H1 (cell line): ENCODE results near the gene ISOC2. TPM values are rescaled to one million over a fixed set of nuclear protein-coding genes. Genes with fewer than 3 reads are reported as not detected.
A peak's percentile ranks its signal among the peaks of the same experiment; 100 is the strongest.

ENCODE experiments used
- CTCF ChIA-PET: fragments of 300-600 bp; sonication (Branson Sonifier 250); formaldehyde crosslinking; loops from one replicate; lab custom pipeline; 2021; ENCODE audit not compliant: partially characterized antibody; lab: Charles Lee
- POLR2A ChIA-PET: fragments of 300-600 bp; sonication (Branson Sonifier 250); formaldehyde crosslinking; loops from one replicate; lab custom pipeline; 2021; ENCODE audit warnings: inconsistent platforms; ENCODE audit not compliant: partially characterized antibody; lab: Charles Lee
- DNase-seq, 2 experiments: peaks; one replicate each; pipeline versions ENCODE4 v3.0.0 to v3.0.0-alpha.2; 2010 to 2022; ENCODE audit warnings: low spot score in 2 of 2, low read depth in 1 of 2, mixed read lengths in 1 of 2
- FAIRE-seq: peaks from 2 replicates; lab custom pipeline; 2011; peaks lifted over from hg19 to GRCh38; lab: Jason Lieb, UNC
- H2AFZ ChIP-seq: 2 replicates; pipeline ENCODE4 v1.8.1; 2012; ENCODE audit warnings: low read length, inconsistent platforms
- H2AK5ac ChIP-seq: 2 replicates; pipeline ENCODE4 v1.6.1; 2013; ENCODE audit warnings: low read depth, low read length
- H2BK120ac ChIP-seq: replicated peaks from 2 replicates; pipeline ENCODE3; 2013; ENCODE audit warnings: low read depth, low read length, inconsistent platforms
- H2BK12ac ChIP-seq: 2 replicates; pipeline ENCODE4 v1.6.1; 2013; ENCODE audit warnings: low read depth, low read length
- H2BK15ac ChIP-seq: 2 replicates; pipeline ENCODE4 v1.6.1; 2013; ENCODE audit warnings: low read length
- H2BK20ac ChIP-seq: 2 replicates; pipeline ENCODE4 v1.6.1; 2013; ENCODE audit warnings: low read length
- H2BK5ac ChIP-seq: 2 replicates; pipeline ENCODE4 v1.6.1; 2013; ENCODE audit warnings: low read depth, low read length
- H3K14ac ChIP-seq: 2 replicates; pipeline ENCODE4 v1.6.1; 2013; ENCODE audit warnings: inconsistent platforms; ENCODE audit not compliant: insufficient read length
- H3K18ac ChIP-seq: 2 replicates; pipeline ENCODE4 v1.6.1; 2013; ENCODE audit warnings: low read length; ENCODE audit errors: extremely low read depth
- H3K23ac ChIP-seq: 2 replicates; pipeline ENCODE4 v1.6.1; 2013; ENCODE audit warnings: inconsistent platforms; ENCODE audit not compliant: insufficient read length
- H3K23me2 ChIP-seq: 2 replicates; pipeline ENCODE4 v1.6.1; 2013; ENCODE audit warnings: low read depth, low read length
- H3K27ac ChIP-seq: 2 replicates; pipeline ENCODE4 v1.6.1; 2011; ENCODE audit warnings: low read depth, low read length, inconsistent platforms
- H3K27me3 ChIP-seq, 4 experiments: replicated peaks in 1 of 4; 1 replicate in 1 of 4; 2 replicates in 3 of 4; pipeline versions ENCODE4 v1.6.1 to v1.8.1; 2011 to 2013; ENCODE audit warnings: low read length in 3 of 4, mild to moderate bottlenecking in 3 of 4, inconsistent platforms in 2 of 4, mixed read lengths in 2 of 4, moderate library complexity in 1 of 4; ENCODE audit not compliant: control insufficient read depth in 3 of 4, insufficient read depth in 3 of 4; ENCODE audit errors: extremely low read depth in 1 of 4
- H3K36me3 ChIP-seq, 4 experiments: 2 replicates each; pipeline versions ENCODE4 v1.6.1 to v1.8.1; 2011 to 2013; ENCODE audit warnings: mild to moderate bottlenecking in 4 of 4, low read length in 3 of 4, moderate library complexity in 2 of 4, control low read depth in 1 of 4, inconsistent platforms in 1 of 4; ENCODE audit not compliant: insufficient read depth in 4 of 4, control insufficient read depth in 2 of 4
- H3K4ac ChIP-seq: replicated peaks from 2 replicates; pipeline ENCODE3; 2013; ENCODE audit warnings: low read length, low read depth, mixed read lengths, inconsistent platforms; ENCODE audit not compliant: insufficient read length
- H3K4me1 ChIP-seq, 4 experiments: replicated peaks in 1 of 4; 1 replicate in 1 of 4; 2 replicates in 3 of 4; pipeline versions ENCODE4 v1.6.1 to v1.8.1; 2011 to 2013; ENCODE audit warnings: low read length in 3 of 4, inconsistent platforms in 2 of 4, mixed read lengths in 1 of 4; ENCODE audit not compliant: insufficient read depth in 4 of 4, control insufficient read depth in 3 of 4
- H3K4me2 ChIP-seq, 2 experiments: 2 replicates each; pipeline versions ENCODE4 v1.6.1 to v1.8.1; 2011 to 2013; ENCODE audit warnings: low read depth in 2 of 2, low read length in 2 of 2, control low read depth in 1 of 2, inconsistent platforms in 1 of 2, mild to moderate bottlenecking in 1 of 2; ENCODE audit not compliant: insufficient read depth in 1 of 2
- H3K4me3 ChIP-seq, 4 experiments: fragments of 200-600, 300-600 bp in 1 of 4; sonication (generic), shearing (Covaris generic), sonication (Bioruptor Twin) in 1 of 4; 2 replicates each; pipeline versions ENCODE4 v1.5.1 to v1.8.1; 2011 to 2016; ENCODE audit warnings: low read length in 4 of 4, low read depth in 3 of 4, control low read depth in 2 of 4, inconsistent platforms in 2 of 4, mild to moderate bottlenecking in 2 of 4, mixed read lengths in 1 of 4, moderate library complexity in 1 of 4; ENCODE audit not compliant: insufficient read depth in 2 of 4; ENCODE audit errors: extremely low read depth in 1 of 4
- H3K56ac ChIP-seq: replicated peaks from 2 replicates; pipeline ENCODE3; 2013; ENCODE audit warnings: low read depth, mild to moderate bottlenecking, mixed read lengths, low read length, inconsistent platforms; ENCODE audit not compliant: insufficient read length
- H3K79me1 ChIP-seq: 2 replicates; pipeline ENCODE4 v1.6.1; 2013; ENCODE audit warnings: low read depth, low read length, control low read depth
- H3K79me2 ChIP-seq, 2 experiments: 2 replicates each; pipeline versions ENCODE4 v1.6.1 to v1.8.1; 2012 to 2013; ENCODE audit warnings: low read length in 2 of 2, mild to moderate bottlenecking in 2 of 2, inconsistent platforms in 1 of 2; ENCODE audit not compliant: insufficient read depth in 2 of 2, control insufficient read depth in 1 of 2
- H3K9ac ChIP-seq, 4 experiments: replicated peaks in 1 of 4; 1 replicate in 1 of 4; 2 replicates in 3 of 4; pipeline versions ENCODE4 v1.6.1 to v1.8.1; 2011 to 2013; ENCODE audit warnings: low read depth in 3 of 4, low read length in 3 of 4, control low read depth in 2 of 4, mild to moderate bottlenecking in 2 of 4, moderate library complexity in 2 of 4, inconsistent platforms in 1 of 4; ENCODE audit errors: extremely low read depth in 1 of 4
- H3K9me3 ChIP-seq, 2 experiments: 2 replicates each; pipeline versions ENCODE4 v1.6.1 to v1.8.1; 2012 to 2013; ENCODE audit warnings: mild to moderate bottlenecking in 2 of 2, moderate library complexity in 2 of 2, control low read depth in 1 of 2, inconsistent platforms in 1 of 2, low read depth in 1 of 2, low read length in 1 of 2, mixed read lengths in 1 of 2; ENCODE audit not compliant: insufficient read depth in 2 of 2
- H4K20me1 ChIP-seq, 2 experiments: replicated peaks in 1 of 2; 2 replicates each; pipeline versions ENCODE3 to v1.8.1; 2011 to 2013; ENCODE audit warnings: inconsistent platforms in 2 of 2, low read length in 2 of 2, mild to moderate bottlenecking in 1 of 2; ENCODE audit not compliant: insufficient read depth in 2 of 2, control insufficient read depth in 1 of 2
- H4K5ac ChIP-seq: 2 replicates; pipeline ENCODE4 v1.6.1; 2013; ENCODE audit warnings: low read length, low read depth, mixed read lengths, inconsistent platforms; ENCODE audit not compliant: insufficient read length
- H4K8ac ChIP-seq: 2 replicates; pipeline ENCODE4 v1.8.0; 2013; ENCODE audit warnings: mild to moderate bottlenecking, moderate library complexity, low read length, inconsistent platforms; ENCODE audit not compliant: insufficient read depth; ENCODE audit errors: extremely low read depth
- H4K91ac ChIP-seq: replicated peaks from 2 replicates; pipeline ENCODE3; 2013; ENCODE audit warnings: low read length, mixed read lengths, inconsistent platforms; ENCODE audit not compliant: insufficient read length
- BACH1 ChIP-seq: IDR thresholded peaks from 2 replicates; pipeline ENCODE4 v1.6.1; 2012; ENCODE audit warnings: low read length, improper control_type of control experiment
- WGBS, 2 experiments: shearing (Covaris generic) in 1 of 2; methylation state at CpG; one replicate each; pipeline versions ENCODE4 v1.1.6 to v1.1.7; 2013 to 2015; ENCODE audit warnings: low lambda C conversion rate in 2 of 2, mixed read lengths in 2 of 2, inconsistent platforms in 1 of 2, low coverage in 1 of 2, missing lambda C conversion rate in 1 of 2; ENCODE audit not compliant: insufficient replicate concordance in 2 of 2, insufficient coverage in 1 of 2, insufficient read length in 1 of 2; ENCODE audit errors: extremely low coverage in 1 of 2, missing lambda C conversion rate in 1 of 2; 5-methylcytosine and 5-hydroxymethylcytosine counted together
- polyA plus RNA-seq, 7 experiments: library from polyadenylated mRNA; depleted of rRNA in 3 of 7; stranded (reverse) in 5 of 7; unstranded in 2 of 7; fragments of >200 nt in 5 of 7; fragments of 200-250 nt in 2 of 7; gene quantifications; 1 replicate in 5 of 7; 2 replicates in 1 of 7; 4 replicates in 1 of 7; pipeline versions ENCODE4 v1.2.1 to v1.2.3, GENCODE V29; 2011 to 2013; ENCODE audit warnings: missing spikeins in 2 of 7, mixed read lengths in 2 of 7
- total RNA-seq: library from RNA; stranded (reverse); fragmentation: NEBNext Ultra II Directional; extraction: Animal tissue kit (Norgen Biotek cat#: 25700); gene quantifications from 2 replicates; pipeline ENCODE4 v1.2.1, GENCODE V29; 2021
- TF ChIP-seq, protein P1 (sequence below): IDR thresholded peaks from 2 replicates; pipeline ENCODE4 v1.6.1; 2012; ENCODE audit warnings: inconsistent platforms
- TF ChIP-seq, protein P2 (sequence below): IDR thresholded peaks from 2 replicates; pipeline ENCODE4 v1.6.1; 2012; ENCODE audit warnings: inconsistent platforms

Gene ISOC2
- total and polyA plus RNA-seq, 2 of the 8 experiments (the other 6 are each of a cell fraction or from before 2014, with no cell fraction given): 96.9 to 152 TPM

DNA sequence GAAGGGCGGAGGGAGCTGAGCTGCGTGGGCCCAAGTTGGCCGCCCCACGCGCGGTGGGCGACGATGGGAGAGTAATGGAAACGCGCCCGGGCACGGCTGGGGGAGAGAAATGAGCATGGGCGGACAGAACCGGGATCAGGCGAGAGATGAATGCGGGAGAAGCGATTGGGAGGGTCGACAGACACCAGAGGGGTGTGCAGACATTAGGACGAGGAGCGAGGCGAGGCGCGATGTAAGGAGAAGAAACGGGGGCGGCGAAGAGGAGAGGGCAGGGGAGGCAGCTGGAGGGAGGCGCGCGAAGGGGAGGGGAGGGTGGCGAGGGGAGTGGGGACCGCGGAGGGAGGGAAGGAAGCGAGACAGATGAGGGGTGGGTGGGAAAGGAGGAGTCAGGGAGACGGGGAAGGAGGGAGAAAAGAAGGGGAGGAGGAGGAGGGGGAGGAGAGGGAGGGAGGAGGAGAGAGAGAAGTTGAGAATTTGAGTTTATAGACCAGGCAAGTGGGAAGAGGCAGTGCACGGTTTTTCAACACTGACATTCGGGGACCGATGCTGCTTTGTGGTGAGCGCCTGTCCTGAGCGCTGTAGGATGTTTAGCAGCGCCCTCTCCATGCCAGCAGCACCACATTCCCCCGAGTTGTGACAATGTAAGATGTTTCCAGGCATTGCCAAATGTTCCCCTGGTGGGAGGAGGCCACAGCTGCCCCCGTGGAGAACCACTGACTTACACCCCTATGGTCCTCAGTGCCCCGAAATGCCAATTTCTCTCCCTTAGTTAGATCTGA lies 18.2 kb downstream of the ISOC2 start, which contains the start of gene SHISA7:
Gene SHISA7, minus strand, starts transcription at position 256 of the 779 bp plus-strand sequence. CDS start 437 bp downstream, outside the sequence.
- peaks cover 49 to 96% (median 86%) of the 10 kb centered on the region in 4 experiments for H3K27me3 ChIP-seq
- no peak within 1 kb of the TSS for H3K14ac ChIP-seq
- no peak within 1 kb of the TSS for H3K18ac ChIP-seq
- H2AFZ ChIP-seq: no peak within 1 kb of the TSS
- 6% methylated on average over 28 of the region's 43 CpGs; no CpG with 5 or more reads in 1 of the 2 experiments for WGBS, 2 experiments
- H4K20me1 ChIP-seq: peaks cover 3 to 21% of the 10 kb centered on the region in 2 experiments
- FAIRE-seq: no peak
- peak in 1 of 2 experiments; percentile 58 for DNase-seq
- no peaks in the 10 kb centered on the region for H3K79me1 ChIP-seq
- no peak within 1 kb of the TSS for H2BK12ac ChIP-seq
- no peaks in the 10 kb centered on the region for H3K9me3 ChIP-seq
- peak within 1 kb of the TSS in 2 of 4 experiments; percentile 18 to 65; a peak in 3 of 8 replicates for H3K4me3 ChIP-seq
- no peak within 1 kb of the TSS for H3K56ac ChIP-seq
- no peak within 1 kb of the TSS for H2BK20ac ChIP-seq
- TF ChIP-seq, protein P1, sequence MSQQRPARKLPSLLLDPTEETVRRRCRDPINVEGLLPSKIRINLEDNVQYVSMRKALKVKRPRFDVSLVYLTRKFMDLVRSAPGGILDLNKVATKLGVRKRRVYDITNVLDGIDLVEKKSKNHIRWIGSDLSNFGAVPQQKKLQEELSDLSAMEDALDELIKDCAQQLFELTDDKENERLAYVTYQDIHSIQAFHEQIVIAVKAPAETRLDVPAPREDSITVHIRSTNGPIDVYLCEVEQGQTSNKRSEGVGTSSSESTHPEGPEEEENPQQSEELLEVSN: peak; percentile 59
- TF ChIP-seq BACH1: no peak
- TF ChIP-seq, protein P2, sequence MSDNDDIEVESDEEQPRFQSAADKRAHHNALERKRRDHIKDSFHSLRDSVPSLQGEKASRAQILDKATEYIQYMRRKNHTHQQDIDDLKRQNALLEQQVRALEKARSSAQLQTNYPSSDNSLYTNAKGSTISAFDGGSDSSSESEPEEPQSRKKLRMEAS: 0 out of 2 replicates have a peak, but pooled peaks have one; percentile 38
- TF ChIP-seq, all 59 proteins: peak for 2
- ChIA-PET POLR2A (interaction anchor here (1.0 to 4.4 kb wide), 4 partner anchors 10 to 183 kb away, joined by 3 to 21 read pairs (median 6); partner anchors contain the start of genes UBE2S and ZNF628), CTCF (interaction anchor here (0.6 to 2.5 kb wide), 5 partner anchors 10 to 1304 kb away, joined by 3 to 13 read pairs (median 4); no protein-coding TSS in a partner anchor)
- no peak within 1 kb of the TSS for H2AK5ac ChIP-seq
- H4K91ac ChIP-seq: no peak within 1 kb of the TSS
- H3K4me2 ChIP-seq: peak within 1 kb of the TSS; percentile 82 to 92
- no peak within 1 kb of the TSS for H3K9ac ChIP-seq
- H4K8ac ChIP-seq: peak within 1 kb of the TSS; percentile 14; the same call in 1 of the 2 replicates
- no peaks in the 10 kb centered on the region for H3K79me2 ChIP-seq
- H3K4ac ChIP-seq: no peak within 1 kb of the TSS
- no peak within 1 kb of the TSS for H2BK120ac ChIP-seq
- no peak within 1 kb of the TSS for H2BK5ac ChIP-seq
- no peak within 1 kb of the TSS for H3K27ac ChIP-seq
- no peak within 1 kb of the TSS for H4K5ac ChIP-seq
- H2BK15ac ChIP-seq: no peak within 1 kb of the TSS
- H3K23me2 ChIP-seq: peaks cover 19% of the 10 kb centered on the region; the same call in 1 of the 2 replicates
- H3K23ac ChIP-seq: no peak within 1 kb of the TSS
- peaks cover 6 to 19% (median 9%) of the 10 kb centered on the region in 4 experiments; a peak in 6 of 7 replicates for H3K4me1 ChIP-seq
- no peaks in the 10 kb centered on the region for H3K36me3 ChIP-seq
